Mucosa of descending colon (tissue), 3 donors: ENCODE measurements around the gene CDHR1. TPM values are rescaled to one million over a fixed set of nuclear protein-coding genes. Genes with fewer than 3 reads are reported as not detected.

Experiments used
- ATAC-seq: fragments of 200-7000 bp; cut with Tn5 transposase; one replicate; pipeline ENCODE4 v1.9.1; 2020; ENCODE audit warnings: mild to moderate bottlenecking, moderate library complexity
- DNase-seq, 3 donors: peaks; one replicate each; pipeline ENCODE4 v3.0.0-alpha.2; 2020
- H3K36me3 ChIP-seq: fragments of 200-600 bp; one replicate; pipeline ENCODE4 v1.8.0; 2021; ENCODE audit warnings: low read depth, mild to moderate bottlenecking
- H3K4me1 ChIP-seq: fragments of 200-600 bp; one replicate; pipeline ENCODE4 v1.8.0; 2021; ENCODE audit warnings: low read depth, mild to moderate bottlenecking
- H3K4me3 ChIP-seq: fragments of 200-600 bp; one replicate; pipeline ENCODE4 v1.8.0; 2021; ENCODE audit warnings: mild to moderate bottlenecking
- H3K9me3 ChIP-seq: fragments of 200-600 bp; one replicate; pipeline ENCODE4 v1.8.0; 2021; ENCODE audit warnings: mild to moderate bottlenecking
- CTCF ChIP-seq: fragments of 200-600 bp; IDR thresholded peaks from one replicate; pipeline ENCODE4 v1.8.0; 2022; ENCODE audit warnings: antibody characterized with exemption, mild to moderate bottlenecking
- intact Hi-C, 2 donors: fragments of 100-400 bp; cut with DNase I in 1 of 2; cut with micrococcal nuclease in 1 of 2; formaldehyde crosslinking; loops; one replicate each; pipeline versions ENCODE4 v1.11.0 to v1.11.1; 2022; cut with DNase I, micrococcal nuclease
- total RNA-seq, 3 donors: library from RNA; stranded (reverse); fragmentation: NEBNext Ultra II Directional in 2 of 3; extraction: Animal tissue kit (Norgen Biotek cat#: 25700) in 2 of 3; gene quantifications; one replicate each; pipeline versions ENCODE4 v1.2.1 to v1.2.4, GENCODE V29; 2021 to 2023
- donor health status: DM: no; HTN: no; CAD: no; lungs with moderate emphysema.
- donor health status: DM: no; HTN: no; CAD: no.
- donor health status: DM: no; HTN: yes; CAD: no.

CDHR1 gene
- total RNA-seq, 3 donors from 2014 or later: 39.6 to 169 (median 114) TPM

GRCh38 chr10:84263716-84264115, 69.4 kb downstream of the CDHR1 start:
- H3K4me3 ChIP-seq: no peak overlapping the region
- H3K36me3 ChIP-seq: no peaks in the 10 kb centered on the region
- intact Hi-C loops: loop anchor here in 1 of 2 donors (1.0 to 10.0 kb wide), 2 partner anchors 111 to 274 kb away; no protein-coding TSS in a partner anchor
- H3K9me3 ChIP-seq: no peaks in the 10 kb centered on the region
- H3K4me1 ChIP-seq: no peaks in the 10 kb centered on the region
- ATAC-seq (no peak), DNase-seq (no peak)
- no peak for TF ChIP-seq CTCF

GRCh38 chr10:84264611-84265141, 70.3 kb downstream of the CDHR1 start:
- no peaks in the 10 kb centered on the region for H3K36me3 ChIP-seq
- peak in 2 of 3 donors; percentile 76 to 85 for DNase-seq
- H3K4me3 ChIP-seq: no peak overlapping the region
- ATAC-seq: peak; percentile 88
- peak; percentile 76 for TF ChIP-seq CTCF
- intact Hi-C loops: loop anchor here (1.0 to 10.0 kb wide), 3 partner anchors 110 to 273 kb away; no protein-coding TSS in a partner anchor
- no peaks in the 10 kb centered on the region for H3K9me3 ChIP-seq
- H3K4me1 ChIP-seq: no peaks in the 10 kb centered on the region

- Histone ChIP-seq H3K36me3 (no peaks in the 10 kb centered on the region), H3K4me3 (no peak overlapping the region), H3K9me3 (no peaks in the 10 kb centered on the region), H3K4me1 (no peaks in the 10 kb centered on the region)
- peak; percentile 32 for ATAC-seq
- DNase-seq: no peak
- intact Hi-C loops: loop anchor here (5.0 to 10.0 kb wide), 2 partner anchors 109 to 272 kb away; no protein-coding TSS in a partner anchor
- TF ChIP-seq CTCF: no peak
Observed at GRCh38 chr10:84265418-84265817, 71.1 kb downstream of the CDHR1 start.

- Histone ChIP-seq H3K4me3 (no peak overlapping the region), H3K4me1 (peaks cover 6% of the 10 kb centered on the region), H3K36me3 (no peaks in the 10 kb centered on the region), H3K9me3 (no peaks in the 10 kb centered on the region)
- TF ChIP-seq CTCF: peak; percentile 31
- peak; percentile 67 to 89 (median 81) for DNase-seq
- ATAC-seq: peak; percentile 80
- intact Hi-C loops: loop anchor here (5.0 to 10.0 kb wide), 2 partner anchors 107 to 270 kb away; no protein-coding TSS in a partner anchor
Observed at GRCh38 chr10:84267503-84268126, 73.3 kb downstream of the CDHR1 start.

- ATAC-seq (peak; percentile 32), DNase-seq (no peak)
- H3K4me1 ChIP-seq: peaks cover 6% of the 10 kb centered on the region
- intact Hi-C loops: loop anchor here (5.0 to 10.0 kb wide), 2 partner anchors 106 to 268 kb away; no protein-coding TSS in a partner anchor
- TF ChIP-seq CTCF: no peak
- no peaks in the 10 kb centered on the region for H3K36me3 ChIP-seq
- H3K9me3 ChIP-seq: no peaks in the 10 kb centered on the region
- no peak overlapping the region for H3K4me3 ChIP-seq
Observed at GRCh38 chr10:84269162-84269561, 74.8 kb downstream of the CDHR1 start.

Other genes starting within 250 kb of the CDHR1 start
- gene GHITM, start 55.0 kb upstream of the CDHR1 start, total RNA-seq: 100 to 1,000 TPM; 216 to 279 (median 271) TPM
- 100 to 1,000 TPM; 231 to 725 (median 467) TPM for gene GPR15LG, start 20.7 kb upstream of the CDHR1 start, total RNA-seq
- gene LRIT2, start 31.0 kb downstream of the CDHR1 start, total RNA-seq: not detected
- gene LRIT1, start 47.0 kb downstream of the CDHR1 start, total RNA-seq: not detected
- gene RGR, start 50.5 kb downstream of the CDHR1 start, total RNA-seq: not detected
- 100 to 1,000 TPM in 1 of 3 donors, 10 to 100 TPM in 2; 30.2 to 118 (median 48.3) TPM for gene CCSER2, start 134.1 kb downstream of the CDHR1 start, total RNA-seq